Activated CD8-positive, alpha-beta memory T cell treated with anti-CD3 and anti-CD28 coated beads, Interleukin-2, amount 50 U/mL, for 48 hours (primary cell): ENCODE measurements around the gene ZDHHC17.

Source experiments
- DNase-seq: peaks from one replicate; pipeline ENCODE4 v3.0.0-alpha.2; 2020

ZDHHC17 gene

GRCh38 chr12:76847260-76847659 lies 83.3 kb downstream of the ZDHHC17 start:
- DNase-seq = no peak

GRCh38 chr12:76848132-76848531 lies 84.2 kb downstream of the ZDHHC17 start:
- DNase-seq = no peak

GRCh38 chr12:76852106-76852505 lies 88.2 kb downstream of the ZDHHC17 start:
- no peak for DNase-seq

GRCh38 chr12:76855271-76855670 lies 91.4 kb downstream of the ZDHHC17 start:
- no peak for DNase-seq

- DNase-seq = no peak
Measured at GRCh38 chr12:76856018-76856644, 92.2 kb downstream of the ZDHHC17 start.

GRCh38 chr12:76859611-76860010 lies 95.7 kb downstream of the ZDHHC17 start:
- no peak for DNase-seq

GRCh38 chr12:76860256-76860655 lies 96.3 kb downstream of the ZDHHC17 start:
- no peak for DNase-seq

GRCh38 chr12:76863005-76863670 lies 99.2 kb downstream of the ZDHHC17 start:
- DNase-seq = no peak

- DNase-seq = no peak
Measured at GRCh38 chr12:76863837-76864236, 99.9 kb downstream of the ZDHHC17 start.

- no peak for DNase-seq
Measured at GRCh38 chr12:76864791-76865400, 101.0 kb downstream of the ZDHHC17 start.

GRCh38 chr12:76866151-76866567 lies 102.2 kb downstream of the ZDHHC17 start:
- no peak for DNase-seq

- DNase-seq = no peak
Measured at GRCh38 chr12:76866726-76867125, 102.8 kb downstream of the ZDHHC17 start.

- no peak for DNase-seq
Measured at GRCh38 chr12:76871082-76871481, 107.2 kb downstream of the ZDHHC17 start.

- no peak for DNase-seq
Measured at GRCh38 chr12:76871742-76872141, 107.8 kb downstream of the ZDHHC17 start.

GRCh38 chr12:76872415-76872814 lies 108.5 kb downstream of the ZDHHC17 start:
- DNase-seq = no peak

- no peak for DNase-seq
Measured at GRCh38 chr12:76874027-76874426, 110.1 kb downstream of the ZDHHC17 start.

GRCh38 chr12:76874491-76875190 lies 110.7 kb downstream of the ZDHHC17 start:
- DNase-seq = no peak

GRCh38 chr12:76876696-76877229 lies 112.8 kb downstream of the ZDHHC17 start:
- no peak for DNase-seq

GRCh38 chr12:76878099-76878898 lies 114.4 kb downstream of the ZDHHC17 start:
- no peak for DNase-seq

- DNase-seq = peak; percentile 87
Measured at GRCh38 chr12:76878899-76879709, 115.2 kb downstream of the ZDHHC17 start, which contains the start of gene CSRP2. Gene CSRP2, minus strand, starts transcription at chr12:76879019. Its CDS starts 12,759 bp downstream, at chr12:76866260.

GRCh38 chr12:76879710-76880518 lies 116.0 kb downstream of the ZDHHC17 start:
- DNase-seq = no peak
